Measurements from ENCODE around the gene TEX29.

The TEX29 gene

DNA sequence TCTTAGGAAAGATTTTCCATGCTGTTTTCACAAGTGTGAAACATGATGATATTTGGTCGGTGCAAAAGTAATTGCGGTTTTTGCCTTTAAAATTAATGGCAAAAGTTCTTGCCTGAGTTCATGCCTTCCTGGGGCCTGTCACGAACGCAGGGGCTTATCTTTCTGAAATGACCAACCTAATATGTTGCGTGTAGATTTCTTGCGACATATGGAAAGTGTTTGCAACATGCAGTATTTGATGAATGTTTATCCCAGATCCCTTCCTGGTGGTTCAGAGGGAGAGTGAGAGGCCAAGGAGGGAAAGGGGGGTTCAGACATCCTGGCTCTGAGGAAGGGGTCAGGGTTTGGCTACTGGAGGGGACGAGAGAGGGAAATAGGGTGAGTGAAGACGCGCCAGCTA is 72.0 kb downstream of the TEX29 start:
- Histone ChIP-seq H3K4me2 (no peak overlapping the region), H3K9ac (no peak overlapping the region), H3K4me3 (IDR thresholded peaks at IDR 0.05; ENCODE audit: insufficient read depth, low read depth, low read length) (no peak overlapping the region)

DNA sequence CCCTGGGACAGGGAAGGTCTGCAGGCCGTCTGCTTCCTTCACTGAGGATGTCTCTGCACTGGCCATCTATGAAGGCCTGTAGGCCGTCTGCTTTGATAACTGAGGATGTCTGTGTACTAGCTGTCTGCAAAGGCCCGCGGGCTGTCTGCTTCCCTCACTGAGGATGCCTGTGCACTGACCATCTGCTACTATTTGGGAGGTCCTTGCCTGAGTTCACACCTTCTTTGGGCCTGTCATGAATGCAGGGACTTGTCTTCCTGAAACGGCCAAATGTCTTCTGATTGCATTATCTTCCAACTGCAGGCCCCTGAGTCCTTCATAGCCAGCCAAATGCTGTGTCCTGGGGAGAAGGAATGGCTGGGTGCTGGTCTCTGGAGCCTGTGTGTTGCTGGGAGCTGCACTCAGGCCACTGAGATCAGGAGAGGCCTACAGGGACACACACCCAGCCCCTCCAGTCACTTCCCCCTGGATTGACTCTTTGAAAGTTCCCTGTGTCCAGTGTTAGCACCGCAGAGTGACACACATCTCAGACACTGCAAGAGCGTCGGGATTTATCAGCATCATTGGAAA is 72.9 kb downstream of the TEX29 start:
- TF ChIP-seq, protein P1, sequence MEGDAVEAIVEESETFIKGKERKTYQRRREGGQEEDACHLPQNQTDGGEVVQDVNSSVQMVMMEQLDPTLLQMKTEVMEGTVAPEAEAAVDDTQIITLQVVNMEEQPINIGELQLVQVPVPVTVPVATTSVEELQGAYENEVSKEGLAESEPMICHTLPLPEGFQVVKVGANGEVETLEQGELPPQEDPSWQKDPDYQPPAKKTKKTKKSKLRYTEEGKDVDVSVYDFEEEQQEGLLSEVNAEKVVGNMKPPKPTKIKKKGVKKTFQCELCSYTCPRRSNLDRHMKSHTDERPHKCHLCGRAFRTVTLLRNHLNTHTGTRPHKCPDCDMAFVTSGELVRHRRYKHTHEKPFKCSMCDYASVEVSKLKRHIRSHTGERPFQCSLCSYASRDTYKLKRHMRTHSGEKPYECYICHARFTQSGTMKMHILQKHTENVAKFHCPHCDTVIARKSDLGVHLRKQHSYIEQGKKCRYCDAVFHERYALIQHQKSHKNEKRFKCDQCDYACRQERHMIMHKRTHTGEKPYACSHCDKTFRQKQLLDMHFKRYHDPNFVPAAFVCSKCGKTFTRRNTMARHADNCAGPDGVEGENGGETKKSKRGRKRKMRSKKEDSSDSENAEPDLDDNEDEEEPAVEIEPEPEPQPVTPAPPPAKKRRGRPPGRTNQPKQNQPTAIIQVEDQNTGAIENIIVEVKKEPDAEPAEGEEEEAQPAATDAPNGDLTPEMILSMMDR (conservative IDR thresholded peaks at IDR 0.05; ENCODE audit: low read depth, low read length) = no peak
- no peaks in the 10 kb centered on the region for H3K79me2 ChIP-seq (ENCODE audit: insufficient read depth, low read depth)
- H3K9ac ChIP-seq = no peak overlapping the region
- no peaks in the 10 kb centered on the region for H3K4me1 ChIP-seq (ENCODE audit: low read depth, poor library complexity, severe bottlenecking)
- no peaks in the 10 kb centered on the region for H3K27me3 ChIP-seq (ENCODE audit: insufficient read depth, low read depth)
- no peak overlapping the region for H2AFZ ChIP-seq (ENCODE audit: low read depth)
- H3K36me3 ChIP-seq (ENCODE audit: insufficient read depth) = no peaks in the 10 kb centered on the region
- H3K4me3 ChIP-seq (IDR thresholded peaks at IDR 0.05; ENCODE audit: insufficient read depth, low read depth, low read length) = no peak overlapping the region
- no peaks in the 10 kb centered on the region for H4K20me1 ChIP-seq (ENCODE audit: insufficient read depth)
- H3K4me2 ChIP-seq = no peak overlapping the region
- no peak overlapping the region for H3K27ac ChIP-seq

More for the DNA sequence above, 72.0 kb downstream of the TEX29 start:
- H3K27me3 ChIP-seq (ENCODE audit: insufficient read depth, low read depth) = no peaks in the 10 kb centered on the region
- no peaks in the 10 kb centered on the region for H3K36me3 ChIP-seq (ENCODE audit: insufficient read depth)
- TF ChIP-seq, protein P1 (conservative IDR thresholded peaks at IDR 0.05; ENCODE audit: low read depth, low read length) = no peak
- H3K79me2 ChIP-seq (ENCODE audit: insufficient read depth, low read depth) = no peaks in the 10 kb centered on the region
- H3K4me1 ChIP-seq (ENCODE audit: low read depth, poor library complexity, severe bottlenecking) = no peaks in the 10 kb centered on the region
- H3K27ac ChIP-seq = no peak overlapping the region
- H2AFZ ChIP-seq (ENCODE audit: low read depth) = no peak overlapping the region
- H4K20me1 ChIP-seq (ENCODE audit: insufficient read depth) = no peaks in the 10 kb centered on the region

Data from KMS-11 (cell line).